Suprapubic skin (tissue), 4 donors: ENCODE data around the gene DHRS7.

Source experiments
- CTCF ChIP-seq, 2 donors: fragments of 200-600 bp in 1 of 2; fragments of 450-650 bp in 1 of 2; sonication (generic) in 1 of 2; IDR thresholded peaks; one replicate each; pipeline ENCODE4 v1.5.1; 2016 to 2019; ENCODE audit warnings: antibody characterized with exemption in 2 of 2, mild to moderate bottlenecking in 1 of 2, moderate library complexity in 1 of 2
- POLR2A ChIP-seq, 2 donors: fragments of 450-650 bp; IDR thresholded peaks; one replicate each; pipeline ENCODE4 v1.6.1; 2017; ENCODE audit warnings: antibody characterized with exemption in 2 of 2, mild to moderate bottlenecking in 2 of 2, moderate library complexity in 2 of 2
- POLR2AphosphoS5 ChIP-seq, 3 donors: sonication (generic); formaldehyde crosslinking; IDR thresholded peaks; one replicate each; pipeline ENCODE4 v1.6.1; 2017; ENCODE audit warnings: antibody characterized with exemption in 3 of 3

- TF ChIP-seq CTCF (IDR thresholded peaks at IDR 0.05) (no peak), POLR2A (IDR thresholded peaks at IDR 0.05) (no peak), POLR2AphosphoS5 (IDR thresholded peaks at IDR 0.05) (no peak)
Measured at GRCh38 chr14:60174352-60175254, 9.4 kb upstream of the DHRS7 start.
